Endothelial cell of umbilical vein (primary cell): ENCODE data around the gene HTR2C.

Experiments used
- EZH2 ChIP-seq: IDR thresholded peaks from 2 replicates; pipeline ENCODE4 v1.6.1; 2012; ENCODE audit warnings: borderline replicate concordance, low read depth, mild to moderate bottlenecking, moderate library complexity, low read length, inconsistent platforms; ENCODE audit not compliant: severe bottlenecking
- POLR2A ChIP-seq: IDR thresholded peaks from 2 replicates; pipeline ENCODE4 v1.6.1; 2012; ENCODE audit warnings: low read depth, mild to moderate bottlenecking, control low read depth, low read length
- TF ChIP-seq, protein P1 (sequence below), 2 donors: IDR thresholded peaks; 1 replicate in 1 of 2; 2 replicates in 1 of 2; pipeline ENCODE4 v1.5.1; 2011; ENCODE audit warnings: low read length in 2 of 2, mild to moderate bottlenecking in 2 of 2, moderate library complexity in 2 of 2, control low read depth in 1 of 2, inconsistent platforms in 1 of 2, low read depth in 1 of 2; ENCODE audit not compliant: insufficient read depth in 1 of 2; ENCODE audit errors: extremely low read depth in 1 of 2

DNA sequence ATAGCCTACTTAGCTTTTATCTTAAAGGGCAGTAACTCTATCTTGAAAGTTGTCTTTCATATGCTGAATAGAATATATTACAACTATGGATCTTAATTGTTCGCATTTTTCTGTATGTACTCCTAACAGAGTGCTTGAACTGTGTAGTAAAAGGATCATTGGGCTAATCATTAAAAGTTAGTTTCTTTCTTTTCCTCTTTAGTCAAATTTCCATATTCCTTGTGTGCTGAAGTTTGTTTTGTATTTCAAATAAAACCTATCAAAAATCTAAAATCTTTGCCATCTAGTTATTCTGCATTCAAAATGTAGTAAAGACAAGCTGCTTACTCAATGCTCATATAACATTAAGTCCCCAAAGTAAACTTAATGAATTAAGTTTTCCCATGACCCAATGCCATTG lies 182.7 kb downstream of the HTR2C start:
- TF ChIP-seq, protein P1, sequence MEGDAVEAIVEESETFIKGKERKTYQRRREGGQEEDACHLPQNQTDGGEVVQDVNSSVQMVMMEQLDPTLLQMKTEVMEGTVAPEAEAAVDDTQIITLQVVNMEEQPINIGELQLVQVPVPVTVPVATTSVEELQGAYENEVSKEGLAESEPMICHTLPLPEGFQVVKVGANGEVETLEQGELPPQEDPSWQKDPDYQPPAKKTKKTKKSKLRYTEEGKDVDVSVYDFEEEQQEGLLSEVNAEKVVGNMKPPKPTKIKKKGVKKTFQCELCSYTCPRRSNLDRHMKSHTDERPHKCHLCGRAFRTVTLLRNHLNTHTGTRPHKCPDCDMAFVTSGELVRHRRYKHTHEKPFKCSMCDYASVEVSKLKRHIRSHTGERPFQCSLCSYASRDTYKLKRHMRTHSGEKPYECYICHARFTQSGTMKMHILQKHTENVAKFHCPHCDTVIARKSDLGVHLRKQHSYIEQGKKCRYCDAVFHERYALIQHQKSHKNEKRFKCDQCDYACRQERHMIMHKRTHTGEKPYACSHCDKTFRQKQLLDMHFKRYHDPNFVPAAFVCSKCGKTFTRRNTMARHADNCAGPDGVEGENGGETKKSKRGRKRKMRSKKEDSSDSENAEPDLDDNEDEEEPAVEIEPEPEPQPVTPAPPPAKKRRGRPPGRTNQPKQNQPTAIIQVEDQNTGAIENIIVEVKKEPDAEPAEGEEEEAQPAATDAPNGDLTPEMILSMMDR (IDR thresholded peaks at IDR 0.05; ENCODE audit: extremely low read depth in 1 of 2, insufficient read depth in 1 of 2, low read depth in 1 of 2, low read length in 2 of 2), result no peak
- no peak for TF ChIP-seq POLR2A
- TF ChIP-seq EZH2, result no peak
